Right lung (tissue), 5 donors: ENCODE results near the gene KSR2. TPM values are rescaled to one million over a fixed set of nuclear protein-coding genes. Genes with fewer than 3 reads are reported as not detected.
"Not testable (repeated sequence)": the region's sequence is repeated elsewhere in the genome, so short reads cannot be mapped to it uniquely, and the experiment has no call there.

ENCODE experiments used
- DNase-seq, 2 donors: peaks; one replicate each; pipeline ENCODE4 v3.0.0-alpha.2; 2013
- polyA plus RNA-seq, 5 donors: library from polyadenylated mRNA; unstranded; fragments of 120-200 nt; gene quantifications; one replicate each; pipeline versions ENCODE4 v1.2.1 to v1.2.3, GENCODE V29; 2013; ENCODE audit warnings: inconsistent platforms in 1 of 5, low replicate concordance in 1 of 5; ENCODE audit not compliant: insufficient read length in 5 of 5, insufficient read depth in 1 of 5

The KSR2 gene
- polyA plus RNA-seq, 5 donors, result 0.20 to 0.48 (median 0.27) TPM

GRCh38 chr12:117640511-117640910 lies 328.3 kb downstream of the KSR2 start:
- DNase-seq, result no peak

GRCh38 chr12:117629454-117629853 lies 339.3 kb downstream of the KSR2 start:
- no peak for DNase-seq

- not testable (repeated sequence) for DNase-seq
Measured at GRCh38 chr12:117628711-117629110, 340.1 kb downstream of the KSR2 start.

GRCh38 chr12:117622741-117623140 lies 346.0 kb downstream of the KSR2 start:
- DNase-seq, result no peak

- DNase-seq, result no peak
Measured at GRCh38 chr12:117622087-117622486, 346.7 kb downstream of the KSR2 start.

GRCh38 chr12:117607778-117608177 lies 361.0 kb downstream of the KSR2 start:
- no peak for DNase-seq

GRCh38 chr12:117606945-117607344 lies 361.8 kb downstream of the KSR2 start:
- DNase-seq, result no peak

- no peak for DNase-seq
Measured at GRCh38 chr12:117606024-117606423, 362.8 kb downstream of the KSR2 start.

- no peak for DNase-seq
Measured at GRCh38 chr12:117603316-117604113, 365.3 kb downstream of the KSR2 start.

- no peak for DNase-seq
Measured at GRCh38 chr12:117599849-117600248, 368.9 kb downstream of the KSR2 start.

- DNase-seq, result no peak
Measured at GRCh38 chr12:117596968-117597367, 371.8 kb downstream of the KSR2 start.

GRCh38 chr12:117595751-117596150 lies 373.0 kb downstream of the KSR2 start:
- DNase-seq, result no peak

- no peak for DNase-seq
Measured at GRCh38 chr12:117594481-117594880, 374.3 kb downstream of the KSR2 start.

GRCh38 chr12:117593815-117594400 lies 374.9 kb downstream of the KSR2 start:
- no peak for DNase-seq

- no peak for DNase-seq
Measured at GRCh38 chr12:117592588-117593305, 376.0 kb downstream of the KSR2 start.

GRCh38 chr12:117590999-117591398 lies 377.8 kb downstream of the KSR2 start:
- DNase-seq, result no peak

GRCh38 chr12:117590386-117590785 lies 378.4 kb downstream of the KSR2 start:
- no peak for DNase-seq

- DNase-seq, result no peak
Measured at GRCh38 chr12:117589021-117589420, 379.8 kb downstream of the KSR2 start.

GRCh38 chr12:117587631-117588287 lies 381.0 kb downstream of the KSR2 start:
- peak; percentile 14 to 17 for DNase-seq

- DNase-seq, result no peak
Measured at GRCh38 chr12:117583677-117584225, 385.0 kb downstream of the KSR2 start.

GRCh38 chr12:117583092-117583491 lies 385.7 kb downstream of the KSR2 start:
- DNase-seq, result no peak
